Measurements from ENCODE around the gene IMMT. TPM values are rescaled to one million over a fixed set of nuclear protein-coding genes. Genes with fewer than 3 reads are reported as not detected.

Gene IMMT
- total RNA-seq (2022; extraction: Qiagen RNA extraction): 102 to 116 TPM (median 110 TPM) in 5 replicates

DNA sequence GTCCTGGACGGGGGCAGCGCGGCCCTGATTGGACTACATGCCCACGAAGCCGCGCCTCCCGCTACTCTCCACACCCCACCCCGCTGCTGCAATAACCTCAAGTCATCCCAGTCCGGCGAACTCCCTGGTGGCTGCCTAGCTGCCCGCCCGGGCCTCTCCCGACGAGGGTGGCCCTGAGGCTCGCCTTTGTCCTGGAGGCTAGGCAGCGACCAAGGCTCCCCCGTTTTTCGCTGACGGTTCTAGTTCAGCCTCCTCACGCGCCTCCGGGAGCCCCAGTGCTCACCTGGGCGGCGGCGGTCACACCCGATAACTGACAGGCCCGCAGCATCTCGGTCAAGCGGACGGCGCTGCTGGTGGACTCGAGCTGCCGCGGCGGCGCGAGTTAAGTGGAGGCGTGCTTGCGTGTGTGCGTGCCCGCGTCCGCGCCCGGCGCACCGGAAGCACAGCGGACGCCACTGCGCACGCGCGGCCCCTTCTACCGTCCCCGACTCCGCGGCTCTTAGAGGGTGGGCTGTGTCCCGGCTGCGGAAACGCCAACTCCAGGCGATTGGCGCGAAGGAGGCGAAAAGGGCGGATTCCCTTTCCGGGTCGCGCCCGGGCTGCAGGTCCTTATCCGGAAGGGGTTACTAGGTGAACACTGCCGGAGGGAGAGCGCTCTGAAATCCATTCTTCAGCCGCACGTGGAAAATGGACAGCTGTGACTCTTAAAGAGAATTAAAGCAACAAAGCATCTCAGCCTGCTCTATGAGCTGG lies at the start of gene IMMT:
TSS of gene IMMT (minus strand) at position 408 of the 753 bp plus-strand sequence. CDS start at position 328, 80 bp downstream.

DNA sequence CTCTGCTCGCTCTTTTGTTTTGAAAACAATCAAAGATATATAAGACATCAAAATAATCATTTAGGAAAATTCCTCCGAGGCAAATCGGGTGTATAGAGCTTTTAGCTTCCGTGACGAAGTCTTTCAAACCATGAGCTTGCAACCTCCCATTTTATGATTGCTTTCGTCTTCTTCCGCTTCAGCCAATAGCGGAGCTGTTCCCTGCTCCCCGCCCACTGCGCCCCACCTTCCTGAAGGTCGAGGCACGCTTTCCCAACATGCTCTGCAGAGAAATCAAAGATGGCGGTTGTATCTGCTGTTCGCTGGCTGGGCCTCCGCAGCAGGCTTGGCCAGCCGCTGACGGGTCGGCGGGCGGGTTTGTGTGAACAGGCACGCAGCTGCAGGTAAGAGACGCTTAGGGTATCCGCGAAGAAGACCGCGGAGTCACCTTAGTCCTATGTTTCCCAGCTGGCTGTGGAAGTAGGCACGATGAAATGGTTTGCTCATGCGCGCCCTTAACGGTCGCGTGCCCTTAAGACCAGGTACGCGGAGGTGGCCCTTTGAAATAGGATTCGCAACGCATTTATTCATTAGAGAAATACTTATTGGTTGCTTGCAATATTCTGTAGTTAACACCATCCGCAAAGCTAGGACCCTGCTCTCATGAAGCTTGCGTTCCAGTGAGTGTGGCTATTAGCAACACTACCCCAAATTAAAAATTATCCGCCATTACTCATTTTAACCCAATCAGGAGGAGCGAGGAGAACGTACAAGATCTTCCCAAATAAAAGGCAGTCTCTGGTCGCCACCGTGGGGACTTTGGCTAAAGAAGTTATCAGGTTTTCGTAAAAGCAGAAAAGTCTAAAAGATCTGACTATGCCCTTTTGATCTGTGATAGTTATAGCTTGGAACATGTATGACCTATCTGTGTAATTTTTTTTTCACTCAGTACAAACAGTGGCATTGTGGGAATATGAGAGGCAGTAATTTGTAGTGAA lies 89.0 kb downstream of the IMMT start, which contains the start of gene PTCD3:
TSS of gene PTCD3 (plus strand) at position 267 of the 977 bp plus-strand sequence. CDS start at position 280, 13 bp downstream.

DNA sequence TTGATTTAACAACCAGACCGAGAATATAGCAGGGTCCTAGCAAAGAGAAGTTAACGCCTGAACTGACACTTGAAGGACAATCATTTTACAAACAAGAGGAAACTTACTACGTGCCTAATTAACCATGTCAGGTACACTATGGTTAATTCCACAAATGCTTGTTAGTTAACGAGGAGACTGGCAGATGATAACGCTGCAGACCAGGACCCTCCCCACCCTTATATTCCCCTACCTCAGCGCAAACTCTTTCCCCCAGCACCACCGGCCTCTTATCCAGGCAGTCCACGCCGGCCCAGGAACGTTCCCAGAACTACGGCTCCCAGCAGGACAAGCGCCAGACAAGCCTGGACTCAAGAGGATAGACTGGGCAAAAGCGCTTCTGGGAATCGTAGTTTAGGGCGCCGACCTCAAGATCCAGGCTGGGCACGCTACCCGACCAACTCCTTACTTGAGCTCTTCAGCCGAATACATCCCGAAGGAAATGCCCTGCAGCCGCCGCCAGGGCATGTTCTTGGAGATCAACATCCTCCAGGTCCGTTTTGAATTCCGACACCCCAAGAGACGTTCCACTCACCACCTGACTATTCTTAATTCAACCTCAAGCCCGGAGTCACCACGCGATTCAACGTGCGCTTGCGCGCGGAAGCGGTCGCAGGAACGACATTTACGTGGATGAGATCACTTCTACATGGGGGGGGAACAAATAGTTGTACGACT lies 89.9 kb downstream of the IMMT start, which contains the start of gene POLR1A:
TSS of gene POLR1A (minus strand) at position 635 of the 717 bp plus-strand sequence. CDS start at position 525, 110 bp downstream.

Other genes with a start within 250 kb of the IMMT start
- 20.8 to 26.7 TPM (median 24.3 TPM) in 5 replicates for gene POLR1A, start 89.6 kb downstream of the IMMT start, total RNA-seq (2022; extraction: Qiagen RNA extraction)
- 56.2 to 120 TPM (median 77.0 TPM) in 5 replicates for gene PTCD3, start 89.2 kb downstream of the IMMT start, total RNA-seq (2022; extraction: Qiagen RNA extraction)
- 66.8 to 98.4 TPM (median 73.1 TPM) in 5 replicates for gene MRPL35, start 4.0 kb upstream of the IMMT start, total RNA-seq (2022; extraction: Qiagen RNA extraction)
- 0.67 to 0.87 TPM (median 0.74 TPM) in 5 replicates for gene REEP1, start 142.2 kb upstream of the IMMT start, total RNA-seq (2022; extraction: Qiagen RNA extraction)
- gene KDM3A, start 245.9 kb upstream of the IMMT start, total RNA-seq (2022; extraction: Qiagen RNA extraction): 20.0 to 39.4 TPM (median 24.5 TPM) in 5 replicates